ENCODE measurements around the gene GLYATL3.
"Not testable (repeated sequence)": the region's sequence is repeated elsewhere in the genome, so short reads cannot be mapped to it uniquely, and the experiment has no call there.

GLYATL3 gene

GRCh38 chr6:49499623-49500022, at the start of gene GLYATL3:
Gene GLYATL3, plus strand, starts transcription at chr6:49499923. Its CDS starts 12,068 bp downstream, at chr6:49511991.
- no peak for DNase-seq (ENCODE audit: low spot score)

GRCh38 chr6:49453221-49453620, 46.5 kb upstream of the GLYATL3 start:
- DNase-seq (ENCODE audit: low spot score), result no peak

DNA sequence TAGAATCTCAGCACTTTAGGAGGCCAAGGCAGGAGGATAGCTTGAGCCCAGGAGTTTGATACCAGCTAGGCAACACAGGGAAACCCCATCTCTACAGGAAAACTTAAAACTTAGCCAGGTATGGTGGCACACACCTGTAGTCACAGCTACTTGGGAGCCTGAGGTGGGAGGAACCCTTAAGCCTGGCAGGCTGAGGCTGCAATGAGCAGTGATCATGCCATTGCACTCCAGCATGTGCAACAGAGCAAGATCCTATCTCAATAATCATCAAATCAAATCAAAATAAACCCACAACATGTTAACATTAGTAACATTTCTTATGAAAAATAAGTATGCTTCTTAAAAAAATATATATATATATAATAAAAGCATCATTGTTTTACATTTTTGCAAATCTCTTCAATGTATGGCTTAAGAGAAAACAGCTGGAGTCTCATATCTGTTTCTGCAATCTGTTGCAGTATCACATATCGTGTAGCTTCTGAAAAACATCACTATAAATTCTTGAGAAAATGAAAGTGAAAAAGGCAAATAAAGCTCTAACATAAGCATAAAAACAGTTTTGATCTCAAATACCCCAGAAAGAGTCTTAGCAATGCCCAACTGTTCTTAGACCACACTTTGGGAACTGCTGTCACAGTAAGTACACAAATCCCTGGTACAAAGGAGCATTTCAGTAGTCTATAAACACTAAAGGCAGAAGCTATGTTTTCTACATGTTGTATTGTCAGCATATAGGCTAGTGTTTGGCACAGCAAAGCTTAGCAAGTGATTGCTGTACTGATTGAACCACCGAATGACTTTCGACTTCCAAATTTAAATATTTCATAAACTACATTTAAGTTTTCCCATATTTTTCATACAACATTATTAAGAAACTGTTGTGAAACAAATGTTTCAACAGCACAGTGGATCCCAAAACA, 44.7 kb upstream of the GLYATL3 start:
- no peak for DNase-seq (ENCODE audit: low spot score)

DNA sequence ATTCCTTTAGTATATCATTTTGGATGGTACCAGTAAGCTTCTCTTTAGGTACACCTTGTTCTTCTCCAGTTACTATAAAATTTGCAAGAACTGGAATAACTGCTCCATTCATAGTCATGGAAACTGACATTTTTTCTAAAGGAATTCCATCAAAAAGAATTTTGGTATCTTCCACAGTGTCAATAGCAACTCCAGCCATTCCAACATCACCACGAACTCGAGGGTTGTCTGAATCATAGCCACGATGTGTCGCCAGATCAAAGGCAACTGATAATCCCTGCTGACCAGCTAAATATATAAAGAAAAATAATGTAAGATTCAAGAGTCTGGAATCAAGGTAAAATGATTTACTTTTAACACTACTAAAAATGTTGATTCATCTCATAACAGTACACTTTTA, 42.0 kb upstream of the GLYATL3 start:
- DNase-seq (ENCODE audit: low spot score), result no peak

GRCh38 chr6:49462071-49462470, 37.7 kb upstream of the GLYATL3 start:
- DNase-seq (ENCODE audit: low spot score), result no peak

DNA sequence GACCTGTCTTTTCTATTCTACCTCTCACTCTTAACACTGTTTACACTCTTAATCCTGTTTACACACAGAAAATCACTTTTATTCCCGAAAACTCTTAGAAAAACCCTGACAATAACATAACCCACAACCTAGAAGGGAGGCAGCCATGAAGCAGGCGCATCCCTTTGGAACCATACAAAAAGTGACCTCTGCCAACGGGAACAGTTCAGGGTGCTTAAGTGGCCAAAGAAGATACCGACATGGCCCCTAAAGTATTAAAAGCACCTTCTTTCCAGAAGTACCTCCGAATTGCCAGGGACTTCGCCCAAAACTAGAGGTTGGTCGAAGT, 37.2 kb upstream of the GLYATL3 start:
- DNase-seq (ENCODE audit: low spot score), result no peak

DNA sequence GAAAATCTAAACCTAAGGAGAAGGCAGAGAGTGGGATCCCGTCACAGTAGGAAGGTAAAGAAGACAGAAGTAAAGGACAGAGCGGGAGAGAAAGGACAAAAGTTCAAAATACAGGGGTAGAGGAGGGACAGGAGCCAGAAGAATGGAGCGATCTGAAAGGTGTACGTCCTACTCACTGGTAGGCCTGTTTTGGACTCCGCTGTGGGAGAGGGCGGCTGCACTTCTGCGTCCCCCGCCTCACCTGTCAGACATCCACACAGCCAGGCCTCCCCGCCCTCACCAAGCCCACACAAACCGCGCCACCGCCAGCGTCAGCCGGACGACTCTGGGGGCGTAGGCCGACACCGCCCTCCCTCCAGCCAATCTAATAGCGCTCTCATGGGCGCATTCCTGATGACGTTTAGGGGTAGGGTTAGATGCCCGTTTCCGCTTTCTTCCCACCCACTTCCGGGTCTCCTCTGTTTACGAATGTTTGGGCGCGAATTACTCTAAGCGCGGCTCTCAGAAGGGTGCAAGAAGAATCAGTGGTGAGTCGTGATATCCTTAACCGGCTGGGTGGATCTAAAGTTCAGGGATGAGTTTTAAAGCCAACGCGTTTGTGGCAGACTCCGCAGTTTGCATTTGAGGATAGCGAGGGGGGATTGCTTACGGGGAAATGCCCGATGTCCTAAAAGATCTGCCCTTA, 36.7 kb upstream of the GLYATL3 start, which contains the start of the genes CENPQ and MMUT:
TSS of gene CENPQ (plus strand) at position 444 of the 685 bp plus-strand sequence. CDS start 6,807 bp downstream, outside the sequence.
TSS of gene MMUT (minus strand) at position 327 of the 685 bp plus-strand sequence. CDS start 3,787 bp downstream, outside the sequence.
- peak; percentile 91 for DNase-seq (ENCODE audit: low spot score)

DNA sequence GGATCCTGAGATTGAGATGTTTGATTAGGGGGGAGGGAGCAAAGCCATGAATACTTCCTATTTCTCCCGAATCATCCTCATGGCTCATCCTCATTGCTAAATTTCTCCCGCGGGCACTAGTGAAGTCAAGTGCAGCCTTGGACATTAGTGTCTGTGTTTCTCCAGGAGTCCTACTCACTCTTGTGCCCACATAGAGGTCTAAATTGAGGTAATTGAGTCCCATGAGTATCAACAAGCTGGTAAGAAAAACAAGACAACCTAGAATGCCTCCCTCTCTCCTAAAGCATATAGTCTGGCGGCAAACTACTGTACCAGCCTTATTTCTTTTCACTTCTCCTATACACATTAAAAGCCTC, 36.1 kb upstream of the GLYATL3 start:
- DNase-seq (ENCODE audit: low spot score), result peak; percentile 2

- DNase-seq (ENCODE audit: low spot score), result no peak
Measured at GRCh38 chr6:49464691-49465090, 35.0 kb upstream of the GLYATL3 start.

GRCh38 chr6:49468042-49468441, 31.7 kb upstream of the GLYATL3 start:
- no peak for DNase-seq (ENCODE audit: low spot score)

- DNase-seq (ENCODE audit: low spot score), result not testable (repeated sequence)
Measured at GRCh38 chr6:49476564-49476963, 23.2 kb upstream of the GLYATL3 start.

DNA sequence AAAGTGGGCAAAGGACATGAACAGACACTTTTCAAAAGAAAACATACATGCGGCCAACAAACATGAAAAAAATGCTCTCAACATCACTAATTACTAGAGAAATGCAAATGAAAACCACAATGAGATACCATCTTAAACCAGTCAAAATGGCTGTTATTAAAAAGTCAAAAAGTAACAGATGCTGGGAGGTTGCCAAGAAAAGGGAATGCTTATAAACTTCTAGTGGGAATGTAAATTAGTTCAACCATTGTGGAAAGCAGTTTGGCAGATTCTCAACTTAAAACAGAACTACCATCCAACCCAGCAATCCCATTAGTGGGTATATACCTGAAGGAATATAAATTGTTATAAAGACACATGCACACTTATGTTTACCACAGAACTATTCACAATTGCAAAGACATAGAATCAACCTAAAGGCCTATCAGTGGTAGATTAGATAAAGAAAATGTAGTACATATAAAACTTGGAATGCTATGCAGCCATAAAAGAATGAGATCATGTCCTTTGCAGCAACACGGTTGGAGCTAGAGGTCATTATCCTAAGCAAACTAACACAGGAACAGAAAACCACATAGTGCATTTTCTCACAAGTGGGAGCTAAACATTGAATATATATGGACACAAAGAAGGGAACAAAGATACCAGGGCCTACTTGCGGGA, 20.3 kb upstream of the GLYATL3 start:
- DNase-seq (ENCODE audit: low spot score), result no peak

GRCh38 chr6:49481846-49482245, 17.9 kb upstream of the GLYATL3 start:
- DNase-seq (ENCODE audit: low spot score), result not testable (repeated sequence)

GRCh38 chr6:49483380-49483779, 16.3 kb upstream of the GLYATL3 start:
- DNase-seq (ENCODE audit: low spot score), result not testable (repeated sequence)

DNA sequence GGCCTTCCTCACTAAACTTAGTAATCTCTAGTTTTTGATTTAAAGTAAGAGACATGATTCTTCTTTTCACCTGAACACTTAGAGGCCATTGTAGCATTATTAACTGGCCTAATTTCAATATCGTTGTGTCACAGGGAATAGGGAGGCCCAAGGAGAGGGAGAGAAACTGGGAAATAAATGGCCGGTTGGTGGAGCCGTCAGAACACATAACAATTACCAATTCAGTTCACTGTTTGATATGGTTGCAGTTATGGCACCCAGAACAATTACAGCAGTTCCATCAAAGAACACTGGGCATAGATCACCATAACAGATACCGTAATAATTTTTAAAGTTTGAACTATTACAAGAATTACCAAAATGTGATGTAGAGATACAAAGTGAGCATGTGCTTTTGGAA, 9.1 kb upstream of the GLYATL3 start:
- DNase-seq (ENCODE audit: low spot score), result no peak

DNA sequence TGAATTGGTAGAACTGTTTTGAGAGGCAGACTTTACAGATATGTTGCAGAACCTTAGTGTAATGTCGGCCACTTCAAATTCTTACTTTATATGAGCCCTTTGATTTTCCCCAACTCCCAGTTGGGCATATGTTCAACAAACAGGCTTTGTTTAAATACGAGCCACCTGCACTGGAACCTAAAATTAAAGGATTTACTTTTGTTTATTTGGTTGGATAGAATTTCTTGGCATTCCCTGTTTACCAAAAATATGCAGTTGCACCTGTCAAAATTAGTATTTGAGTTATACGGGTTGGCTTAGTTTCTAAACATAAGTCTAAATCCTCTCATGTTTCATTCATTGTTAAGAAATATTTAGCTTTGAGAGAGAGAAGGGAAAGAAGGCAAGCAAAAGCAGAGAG, 2.4 kb upstream of the GLYATL3 start:
- no peak for DNase-seq (ENCODE audit: low spot score)

- DNase-seq (ENCODE audit: low spot score), result no peak
Measured at GRCh38 chr6:49499126-49499525, 597 bp upstream of the GLYATL3 start.

DNA sequence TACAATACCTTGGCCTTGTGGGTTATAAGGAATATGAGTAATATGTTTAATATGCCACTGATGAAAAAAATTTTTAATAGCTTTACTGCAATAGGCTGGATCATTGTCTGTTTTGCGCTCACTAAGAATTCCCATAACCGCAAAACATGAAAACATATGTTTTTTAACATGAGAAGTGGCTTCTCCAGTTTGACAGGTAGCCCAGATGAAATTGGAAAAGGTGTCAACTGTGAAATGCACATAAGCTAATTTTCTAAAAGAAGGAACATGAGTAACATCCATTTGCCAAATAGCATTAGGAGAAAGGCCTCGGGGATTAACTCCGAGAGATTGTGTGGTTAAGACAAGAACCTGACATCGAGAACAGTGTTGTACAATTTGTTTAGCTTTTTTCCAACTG, 4.9 kb downstream of the GLYATL3 start:
- no peak for DNase-seq (ENCODE audit: low spot score)

GRCh38 chr6:49506569-49507111, 6.9 kb downstream of the GLYATL3 start:
- no peak for DNase-seq (ENCODE audit: low spot score)

GRCh38 chr6:49509342-49509741, 9.6 kb downstream of the GLYATL3 start:
- no peak for DNase-seq (ENCODE audit: low spot score)

GRCh38 chr6:49513153-49513989, 13.6 kb downstream of the GLYATL3 start:
- DNase-seq (ENCODE audit: low spot score), result no peak
